NCI-H1930 (cell line): ENCODE measurements around the gene MYCBP2.
"Not testable (repeated sequence)": the region's sequence is repeated elsewhere in the genome, so short reads cannot be mapped to it uniquely, and the experiment has no call there.

Source experiments
- DNase-seq, 2 experiments: peaks; one replicate each; lab custom pipeline; 2025; lab: John Stamatoyannopoulos, UW

MYCBP2 gene

DNA sequence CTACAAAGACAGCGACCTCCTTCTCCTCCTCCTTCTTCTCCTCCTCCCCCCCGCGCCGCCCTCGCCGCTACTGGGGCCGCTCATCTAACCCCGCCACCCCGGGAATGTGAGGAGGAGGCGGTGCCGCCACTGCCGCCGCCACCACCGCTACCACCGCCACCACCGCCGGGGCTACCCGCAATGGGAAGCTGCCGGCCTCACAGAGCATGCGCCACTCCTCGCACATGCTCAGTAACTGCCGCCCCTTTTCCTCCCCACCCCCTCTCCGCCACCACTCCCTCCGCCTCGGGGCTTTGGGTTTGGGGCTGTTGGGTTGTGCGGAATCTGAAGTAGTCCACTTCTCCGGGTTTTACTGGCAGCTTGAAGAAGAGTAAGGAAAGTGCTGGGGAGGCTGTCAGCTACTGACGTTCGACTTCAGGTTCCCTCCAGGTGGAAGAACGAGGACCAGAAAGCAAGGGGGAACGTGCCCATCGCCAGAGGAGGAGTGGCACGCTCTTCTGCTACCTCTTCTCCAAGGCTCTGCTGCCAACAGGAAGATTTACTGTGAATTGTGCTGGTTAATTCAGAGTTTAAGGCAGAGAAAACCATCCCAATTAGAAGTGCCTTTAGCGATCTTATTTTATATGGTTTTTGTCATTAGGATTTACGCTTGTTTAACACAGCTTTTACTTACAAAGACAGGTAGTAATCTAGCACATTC lies at the start of gene MYCBP2:
TSS of gene MYCBP2 (minus strand) at position 190 of the 700 bp plus-strand sequence. CDS start 319 bp downstream, outside the sequence.
- peak; percentile 98 for DNase-seq

GRCh38 chr13:77375560-77376108 lies 48.7 kb upstream of the MYCBP2 start:
- DNase-seq: no peak

DNA sequence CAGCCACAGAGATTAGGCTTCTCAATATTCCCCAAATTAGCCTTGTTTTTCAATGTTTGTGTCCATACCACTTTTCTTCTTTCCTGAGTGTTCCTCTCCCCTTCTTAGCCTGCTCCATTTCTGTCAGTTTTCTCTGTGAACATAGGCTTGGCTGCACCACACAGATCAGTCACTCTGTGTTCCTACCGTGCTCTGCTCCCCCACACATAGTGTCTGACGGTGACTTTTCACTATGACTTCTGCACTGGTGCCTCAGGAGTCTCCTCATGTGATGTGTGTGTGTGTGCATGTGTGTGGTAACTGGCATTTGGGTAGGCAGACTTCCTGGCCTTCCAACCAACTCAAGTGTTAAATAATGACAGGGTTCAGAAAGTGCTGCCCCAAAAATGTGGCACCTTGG lies 47.9 kb upstream of the MYCBP2 start:
- DNase-seq: no peak

GRCh38 chr13:77374339-77374738 lies 47.4 kb upstream of the MYCBP2 start:
- no peak for DNase-seq

- no peak for DNase-seq
These were observed 46.6 kb upstream of the MYCBP2 start for GRCh38 chr13:77373502-77373901.

- no peak for DNase-seq
These were observed 45.4 kb upstream of the MYCBP2 start for GRCh38 chr13:77372275-77372674.

GRCh38 chr13:77370888-77371287 lies 44.0 kb upstream of the MYCBP2 start:
- no peak for DNase-seq

- DNase-seq: no peak
These were observed 35.3 kb upstream of the MYCBP2 start for GRCh38 chr13:77362166-77362565.

DNA sequence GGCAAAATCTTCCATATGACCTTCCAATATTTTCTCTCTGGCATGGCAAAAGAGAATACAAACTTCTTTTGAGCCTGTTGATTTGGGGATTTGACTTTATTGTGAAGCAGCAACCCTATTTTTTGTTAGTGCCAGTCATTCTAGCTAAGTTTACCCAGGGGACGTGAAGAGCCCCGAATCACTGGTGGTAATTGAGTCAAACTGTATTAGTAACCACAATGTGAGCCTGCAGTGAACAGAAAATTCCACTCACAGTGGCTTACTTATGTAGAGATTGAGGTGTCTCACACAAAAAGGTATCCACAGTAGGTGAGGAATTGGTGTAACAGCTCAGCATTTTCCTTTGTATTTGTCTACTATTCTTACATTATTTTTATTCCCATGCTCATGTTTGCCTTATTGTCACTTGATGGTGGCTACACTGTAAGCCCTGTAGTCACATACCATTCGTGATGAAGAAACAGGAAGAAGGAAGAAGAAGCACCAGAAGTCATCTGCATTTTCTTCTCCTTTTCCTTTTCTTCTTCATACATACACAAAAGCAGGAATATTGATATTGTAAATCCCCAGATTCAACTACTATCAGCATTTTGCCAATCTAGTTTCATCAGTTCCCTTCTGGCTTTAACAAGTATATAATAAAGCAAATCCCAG lies 33.3 kb upstream of the MYCBP2 start:
- no peak for DNase-seq

DNA sequence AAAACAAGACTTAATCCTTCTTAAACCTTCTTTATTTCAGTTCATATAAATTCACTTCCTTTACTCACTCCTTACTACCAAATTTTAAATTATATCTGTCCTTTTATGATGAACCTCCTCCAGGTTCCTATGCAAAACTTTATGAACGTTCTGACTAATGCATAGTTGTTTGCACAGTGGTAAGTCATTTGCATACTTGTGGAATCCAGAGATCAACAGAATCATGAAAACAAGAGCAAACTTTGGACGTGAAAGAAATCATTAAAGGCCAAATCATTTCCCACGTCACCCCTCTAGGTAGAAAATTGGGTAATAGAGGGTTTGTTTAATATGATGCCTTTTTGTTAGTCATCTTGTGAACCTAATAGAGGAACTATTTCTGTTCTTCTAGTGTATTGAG lies 32.3 kb upstream of the MYCBP2 start:
- DNase-seq: no peak

GRCh38 chr13:77358001-77358400 lies 31.1 kb upstream of the MYCBP2 start:
- DNase-seq: no peak

DNA sequence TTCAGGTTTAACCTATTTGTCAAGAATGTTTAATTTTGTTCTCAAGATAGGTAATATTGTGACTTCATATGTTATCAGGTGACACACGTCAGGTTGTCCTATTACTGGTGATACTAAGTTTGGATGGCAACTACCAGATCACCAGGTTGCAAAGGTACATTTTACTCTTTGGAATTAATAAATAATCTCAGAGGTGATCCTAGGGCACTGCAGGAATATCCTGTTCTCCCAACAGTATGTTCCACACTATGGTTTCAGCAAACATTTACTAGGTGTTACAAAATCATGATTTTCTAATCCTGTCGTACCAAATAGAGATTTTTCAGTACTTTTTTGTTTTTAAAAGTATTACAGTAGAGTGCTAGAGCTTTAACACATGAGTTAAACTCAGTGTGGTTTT lies 29.3 kb upstream of the MYCBP2 start:
- DNase-seq: no peak

GRCh38 chr13:77353995-77354394 lies 27.1 kb upstream of the MYCBP2 start:
- no peak for DNase-seq

GRCh38 chr13:77351315-77351714 lies 24.4 kb upstream of the MYCBP2 start:
- DNase-seq: no peak

DNA sequence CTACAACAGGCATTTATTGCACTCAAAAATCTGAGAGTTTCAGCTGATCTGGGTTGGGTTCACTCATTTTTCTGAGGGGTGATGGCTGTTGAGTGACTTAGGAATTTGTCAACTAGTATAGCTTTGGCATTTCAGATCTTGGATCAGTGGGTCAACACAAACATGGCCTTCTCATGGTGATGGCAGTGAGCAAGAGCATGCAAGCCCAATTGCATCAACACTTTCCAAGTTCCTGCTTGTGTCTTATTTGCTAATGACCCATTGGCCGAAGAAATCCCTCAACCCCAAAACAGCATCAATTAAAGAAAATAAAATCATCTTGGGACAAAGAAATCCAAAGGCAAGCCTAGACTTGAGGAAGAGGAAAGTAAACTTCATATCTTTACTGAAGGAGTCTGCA lies 23.9 kb upstream of the MYCBP2 start:
- no peak for DNase-seq

- no peak for DNase-seq
These were observed 22.5 kb upstream of the MYCBP2 start for GRCh38 chr13:77349365-77349764.

DNA sequence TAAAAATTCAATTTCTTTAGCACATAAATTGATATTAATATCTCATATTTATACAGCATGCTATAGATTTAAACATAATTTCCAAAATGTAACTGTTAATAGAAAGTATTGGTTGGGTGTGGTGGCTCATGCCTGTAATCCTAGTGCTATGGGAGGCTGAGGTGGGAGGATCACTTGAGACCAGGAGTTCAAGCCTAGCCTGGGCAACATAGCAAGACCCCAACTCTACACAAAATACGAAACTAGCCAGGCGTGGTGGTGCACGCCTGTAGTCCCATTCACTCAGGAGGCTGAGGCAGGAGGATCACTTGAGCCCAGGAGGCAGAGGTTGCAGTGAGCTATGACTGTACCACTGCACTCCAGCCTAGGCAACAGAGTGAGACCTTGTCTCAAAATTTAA lies 20.5 kb upstream of the MYCBP2 start:
- DNase-seq: not testable (repeated sequence)

- peak in 1 of 2 experiments; percentile 50 for DNase-seq
These were observed 18.4 kb upstream of the MYCBP2 start for GRCh38 chr13:77345150-77345780.

GRCh38 chr13:77343841-77344240 lies 16.9 kb upstream of the MYCBP2 start:
- no peak for DNase-seq

GRCh38 chr13:77339408-77339807 lies 12.5 kb upstream of the MYCBP2 start:
- no peak for DNase-seq

DNA sequence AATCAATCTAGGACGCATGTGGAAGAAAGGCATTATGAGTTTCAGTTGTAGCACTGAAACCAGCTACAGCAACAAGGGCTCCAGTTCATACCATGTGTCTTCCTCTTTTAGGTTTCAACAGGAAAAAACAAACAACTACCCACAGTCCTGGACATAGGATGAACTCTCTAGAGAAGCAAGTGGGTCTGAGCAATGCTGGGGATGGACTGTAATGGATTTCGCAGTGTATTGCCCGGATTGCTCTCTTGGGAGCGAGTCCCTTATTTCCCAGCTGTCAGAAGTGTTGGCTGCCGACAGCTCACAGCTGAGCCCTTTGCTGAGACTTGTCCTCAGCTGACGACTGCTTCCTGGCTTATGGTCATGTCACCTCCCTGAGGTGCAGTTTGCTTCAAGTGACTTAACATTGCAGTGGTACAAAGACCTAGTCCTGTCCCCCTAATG lies 12.1 kb upstream of the MYCBP2 start:
- DNase-seq: no peak

DNA sequence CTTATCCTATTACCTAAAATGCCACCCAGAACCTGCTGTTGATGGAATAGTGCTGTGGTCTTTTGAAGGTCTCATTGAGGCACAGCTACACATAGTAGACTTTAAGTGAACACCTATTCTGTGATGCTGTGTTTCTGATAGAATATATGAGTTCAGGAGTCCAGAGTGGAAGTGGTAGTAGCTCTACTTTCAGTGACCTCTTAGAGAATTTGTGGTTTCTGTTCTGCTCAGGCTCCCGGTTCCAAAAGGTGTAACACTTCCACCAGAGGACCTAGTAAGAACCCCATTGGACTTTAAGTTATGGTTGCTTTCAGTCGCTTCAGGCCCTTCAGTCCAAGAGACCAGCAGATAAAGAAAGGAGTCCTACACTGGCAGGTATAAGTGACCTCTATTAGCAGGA lies 11.4 kb upstream of the MYCBP2 start:
- DNase-seq: no peak

DNA sequence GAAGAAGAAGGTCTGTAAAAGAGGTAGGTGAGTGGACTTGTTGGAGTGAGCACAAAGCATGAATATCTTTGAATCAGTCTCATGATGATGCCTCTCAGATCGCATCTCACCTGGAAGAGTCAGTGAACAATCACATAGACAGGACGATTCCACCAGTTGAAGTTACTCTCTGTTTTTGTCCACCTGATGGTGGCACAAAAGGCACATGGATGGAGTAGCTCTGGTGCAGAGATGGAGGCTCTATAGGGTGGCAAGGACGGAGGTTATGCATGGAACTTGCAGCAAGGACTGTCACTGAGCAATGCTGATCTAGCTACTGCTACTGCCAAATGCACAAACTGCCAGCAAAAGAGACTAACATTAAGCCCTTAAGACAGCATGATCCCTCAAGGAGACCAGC lies 10.3 kb upstream of the MYCBP2 start:
- DNase-seq: no peak
